Heart right ventricle (tissue), 16 donors: ENCODE measurements around the gene RAC2. TPM values are rescaled to one million over a fixed set of nuclear protein-coding genes. Genes with fewer than 3 reads are reported as not detected.
A peak's percentile ranks its signal among the peaks of the same experiment; 100 is the strongest.

ENCODE experiments used
- ATAC-seq, 8 donors: fragments of 200-7000 bp; cut with Tn5 transposase; one replicate each; pipeline ENCODE4 v1.9.1; 2020; ENCODE audit warnings: mild to moderate bottlenecking in 8 of 8, moderate library complexity in 8 of 8, moderate number of reproducible peaks in 1 of 8
- DNase-seq, 2 donors: peaks; one replicate each; pipeline ENCODE4 v3.0.0-alpha.2; 2020
- H3K27ac ChIP-seq, 10 donors: fragments of 200-600 bp; sonication (generic) in 2 of 10; one replicate each; pipeline versions ENCODE4 v1.5.0 to v1.8.0; 2020 to 2022; ENCODE audit warnings: mild to moderate bottlenecking in 3 of 10
- H3K27me3 ChIP-seq, 7 donors: fragments of 200-600 bp; one replicate each; pipeline ENCODE4 v1.8.0; 2021 to 2022; ENCODE audit warnings: mild to moderate bottlenecking in 2 of 7
- H3K36me3 ChIP-seq, 9 donors: fragments of 200-600 bp; sonication (generic) in 1 of 9; one replicate each; pipeline versions ENCODE4 v1.5.0 to v1.8.0; 2020 to 2022; ENCODE audit warnings: mild to moderate bottlenecking in 2 of 9
- H3K4me1 ChIP-seq, 9 donors: fragments of 200-600 bp; sonication (generic) in 1 of 9; one replicate each; pipeline versions ENCODE4 v1.5.0 to v1.8.0; 2020 to 2022; ENCODE audit warnings: mild to moderate bottlenecking in 4 of 9
- H3K4me3 ChIP-seq, 10 donors: fragments of 200-600 bp; sonication (generic) in 2 of 10; one replicate each; pipeline versions ENCODE4 v1.5.0 to v1.8.0; 2020 to 2022; ENCODE audit warnings: mild to moderate bottlenecking in 7 of 10, moderate library complexity in 2 of 10
- H3K9me3 ChIP-seq, 11 donors: fragments of 200-600 bp in 10 of 11; sonication (generic) in 2 of 11; one replicate each; pipeline versions ENCODE4 v1.5.0 to v1.8.0; 2013 to 2022; ENCODE audit warnings: mild to moderate bottlenecking in 2 of 11, control low read depth in 1 of 11, moderate library complexity in 1 of 11
- CTCF ChIP-seq, 9 donors: fragments of 200-600 bp; sonication (generic) in 2 of 9; IDR thresholded peaks; one replicate each; pipeline versions ENCODE4 v1.5.0 to v1.8.0; 2021 to 2022; ENCODE audit warnings: antibody characterized with exemption in 9 of 9, mild to moderate bottlenecking in 5 of 9, moderate library complexity in 1 of 9
- WGBS, 2 donors: extraction: QIAGEN DNeasy Blood & Tissue Kit; methylation state at CpG; one replicate each; pipeline ENCODE4 v1.1.7; 2013; ENCODE audit warnings: inconsistent platforms in 1 of 2; 5-methylcytosine and 5-hydroxymethylcytosine counted together
- intact Hi-C, 10 donors: fragments of 100-400 bp; cut with DNase I; formaldehyde crosslinking; loops; one replicate each; pipeline versions ENCODE4 v1.11.1 to v1.14.2; 2022
- polyA plus RNA-seq, 2 donors: library from polyadenylated mRNA; stranded (reverse); fragments of 200-250 nt; gene quantifications; one replicate each; pipeline ENCODE4 v1.2.3, GENCODE V29; 2013
- total RNA-seq, 10 donors: library from RNA; stranded (reverse); fragmentation: NEBNext Ultra II Directional in 3 of 10; extraction: Animal tissue kit (Norgen Biotek cat#: 25700) in 3 of 10; gene quantifications; one replicate each; pipeline versions ENCODE4 v1.2.1 to v1.2.4, GENCODE V29; 2021 to 2023
- donor health status: Arrhythmogenic right ventricular cardiomyopathy.
- donor health status: ischemic (EF 13 %, LVEDD 7.1; RV severe dilation, severe dysfunction).
- donor health status: healthy with polysubstance abuse.
- donor health status: DM: no; HTN: yes; CAD: no.
- donor health status: DM: no; HTN: no; CAD: no.
- donor health status: ischemic (EF 25% LVEDD 6.9; RV normal size, moderate dysfunction).
- donor health status: ischemic (EF 25% LVEDD 5.7; RV mildly dilated, moderate dysfunction).
- donor health status: healthy.
- donor health status: DM: yes; HTN: yes; CAD: no.
- donor health status: Ischemic cardiomyopathy.
- donor health status: ischemic (EF 35%, LVEDD 5.7; RV mildly dilated, moderate dysfunction).
- donor health status: nonischemic (EF 11% LVEDD 7.7; RV severe dilation, severe dysfunction).
- donor health status: DM: yes; HTN: yes; CAD: no.
- donor health status: PGD.
- donor health status: ischemic (EF 29% LVEDD 5.4; RV normal size, mild dysfunction).
- donor health status: nonischemic (EF 23%, LVEDD 6.1; RV moderate dilation, normal function).

The RAC2 gene
- total and polyA plus RNA-seq, 12 donors: 1.1 to 37.1 (median 3.5) TPM

DNA sequence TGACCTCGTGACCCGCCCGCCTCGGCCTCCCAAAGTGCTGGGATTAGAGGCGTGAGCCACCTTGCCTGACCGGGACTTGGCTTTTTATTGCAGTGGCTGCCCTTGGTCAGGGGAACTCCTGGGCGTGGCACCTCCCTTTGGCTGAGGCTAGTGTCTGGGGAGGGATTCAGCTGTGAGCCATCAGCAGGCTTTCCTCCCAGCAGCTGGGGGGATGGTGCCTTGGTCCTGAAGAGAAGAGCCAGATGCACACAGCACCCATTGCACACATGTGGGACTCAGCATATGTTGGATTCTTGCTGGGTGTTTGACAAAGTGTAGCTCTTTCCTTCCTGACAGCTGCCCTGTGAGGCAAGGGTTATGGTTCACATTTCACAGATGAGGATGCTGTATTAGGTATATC lies 46.7 kb upstream of the RAC2 start:
- Histone ChIP-seq H3K4me3 (no peak overlapping the region), H3K4me1 (peaks cover 0 to 56% (median 0%) of the 10 kb centered on the region in 9 donors), H3K36me3 (peaks cover 0 to 90% (median 0%) of the 10 kb centered on the region in 9 donors), H3K9me3 (peaks cover 0 to 7% (median 0%) of the 10 kb centered on the region in 11 donors), H3K27ac (no peak overlapping the region), H3K27me3 (peaks cover 0 to 51% (median 24%) of the 10 kb centered on the region in 7 donors)
- intact Hi-C loops: no loop called here
- ATAC-seq: peak in 2 of 8 donors; percentile 46 to 54
- no peak for DNase-seq
- no peak for TF ChIP-seq CTCF (IDR thresholded peaks at IDR 0.05)
- WGBS, 2 donors: 48 to 57% methylated on average over 7 of the region's 7 CpGs

DNA sequence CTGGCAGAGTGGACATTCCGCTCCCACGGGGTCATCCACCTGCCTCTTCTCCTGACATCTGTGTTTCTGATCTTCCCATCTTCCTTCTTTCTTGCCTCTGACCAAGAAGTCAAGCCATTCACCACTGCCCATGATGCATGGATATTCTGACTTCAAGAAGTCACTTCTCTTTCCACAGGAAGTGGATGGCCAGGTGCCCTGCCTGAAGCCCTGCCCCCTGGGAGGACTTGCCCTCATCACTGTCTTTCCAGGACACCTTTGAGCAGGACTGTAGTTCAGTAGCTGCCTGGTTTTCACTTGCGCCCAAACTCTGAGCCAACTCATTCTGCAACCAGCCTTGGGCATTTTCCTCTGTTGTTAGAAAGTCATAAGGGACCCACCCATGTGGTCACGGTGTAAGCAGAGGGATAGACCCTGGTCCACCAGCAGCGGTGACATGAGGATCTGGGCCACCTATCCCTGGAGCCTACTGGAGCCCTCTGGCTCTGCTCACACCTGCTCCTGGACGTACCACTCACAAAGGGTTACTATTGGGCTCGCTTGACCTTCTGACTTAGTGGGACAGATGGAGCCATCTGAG lies 45.2 kb upstream of the RAC2 start:
- no peak for ATAC-seq
- no peak for TF ChIP-seq CTCF (IDR thresholded peaks at IDR 0.05)
- no peak for DNase-seq
- peaks cover 0 to 51% (median 28%) of the 10 kb centered on the region in 7 donors for H3K27me3 ChIP-seq
- H3K9me3 ChIP-seq: peaks cover 0 to 7% (median 0%) of the 10 kb centered on the region in 11 donors
- H3K36me3 ChIP-seq: peaks cover 0 to 81% (median 0%) of the 10 kb centered on the region in 9 donors
- no peak overlapping the region for H3K4me3 ChIP-seq
- peaks cover 0 to 54% (median 4%) of the 10 kb centered on the region in 9 donors for H3K4me1 ChIP-seq
- H3K27ac ChIP-seq: no peak overlapping the region
- 89 to 97% methylated on average over 7 of the region's 7 CpGs for WGBS, 2 donors
- intact Hi-C loops: no loop called here

- H3K4me1 ChIP-seq: peaks cover 0 to 54% (median 4%) of the 10 kb centered on the region in 9 donors
- TF ChIP-seq CTCF (IDR thresholded peaks at IDR 0.05): no peak
- H3K27me3 ChIP-seq: peaks cover 0 to 53% (median 28%) of the 10 kb centered on the region in 7 donors
- 92 to 94% methylated on average over 7 of the region's 7 CpGs for WGBS, 2 donors
- no peak overlapping the region for H3K4me3 ChIP-seq
- peaks cover 0 to 77% (median 0%) of the 10 kb centered on the region in 9 donors for H3K36me3 ChIP-seq
- no peak for ATAC-seq
- peaks cover 0 to 7% (median 0%) of the 10 kb centered on the region in 11 donors for H3K9me3 ChIP-seq
- intact Hi-C loops: no loop called here
- H3K27ac ChIP-seq: no peak overlapping the region
- DNase-seq: no peak
These were observed 44.5 kb upstream of the RAC2 start for GRCh38 chr22:37288521-37288920.

DNA sequence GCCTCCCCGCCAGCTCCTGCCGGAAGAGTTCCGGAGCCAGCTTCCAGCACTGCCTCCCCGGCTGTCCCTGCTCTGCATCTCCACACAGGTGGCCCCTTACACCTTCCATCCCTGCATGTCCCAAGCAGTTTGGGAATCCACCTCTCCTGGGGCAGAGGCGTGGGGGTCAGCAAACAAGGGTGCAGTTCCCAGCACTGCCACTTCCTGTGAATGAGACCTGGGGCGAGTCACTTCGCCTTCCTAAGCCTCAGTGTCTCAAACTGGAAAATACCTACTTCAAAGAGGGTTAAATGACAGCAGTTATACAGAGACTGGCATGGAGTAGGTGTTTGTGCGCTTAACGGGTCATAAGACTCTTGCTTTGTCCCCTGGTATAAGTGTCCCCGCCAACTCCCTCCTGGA lies 43.5 kb upstream of the RAC2 start:
- peaks cover 0 to 53% (median 29%) of the 10 kb centered on the region in 7 donors for H3K27me3 ChIP-seq
- H3K9me3 ChIP-seq: peaks cover 0 to 7% (median 0%) of the 10 kb centered on the region in 11 donors
- WGBS, 2 donors: 76 to 81% methylated on average over 10 of the region's 10 CpGs
- TF ChIP-seq CTCF (IDR thresholded peaks at IDR 0.05): no peak
- no peak overlapping the region for H3K27ac ChIP-seq
- no peak overlapping the region for H3K4me3 ChIP-seq
- H3K36me3 ChIP-seq: peaks cover 0 to 68% (median 0%) of the 10 kb centered on the region in 9 donors
- DNase-seq (no peak), ATAC-seq (no peak)
- intact Hi-C loops: no loop called here
- H3K4me1 ChIP-seq: peaks cover 0 to 54% (median 4%) of the 10 kb centered on the region in 9 donors
